OCI-LY3 (cell line): Measurements from ENCODE around the gene UBL5.

Source experiments
- H2AFZ ChIP-seq: fragments of 200-600, 300-600 bp; shearing (Covaris generic); 2 replicates; pipeline ENCODE4 v1.6.0; 2014; ENCODE audit warnings: antibody characterized with exemption, low read depth, low read length
- H3K27ac ChIP-seq: fragments of 200-600, 300-600 bp; sonication (generic); 2 replicates; pipeline ENCODE4 v1.5.1; 2014; ENCODE audit warnings: mild to moderate bottlenecking, low read length, moderate library complexity, mixed read lengths
- H3K27me3 ChIP-seq: fragments of 200-600, 300-600 bp; sonication (generic); 2 replicates; pipeline ENCODE4 v1.6.1; 2014; ENCODE audit warnings: low read depth, low read length, mixed read lengths
- H3K36me3 ChIP-seq: fragments of 200-600, 300-600 bp; sonication (generic); replicated peaks from 2 replicates; pipeline ENCODE3; 2014; ENCODE audit warnings: low read depth, low read length, mixed read lengths
- H3K4me1 ChIP-seq: fragments of 300-600, 200-600 bp; sonication (generic); 2 replicates; pipeline ENCODE4 v1.6.1; 2014; ENCODE audit warnings: low read length, mixed read lengths
- H3K4me2 ChIP-seq: fragments of 200-600, 300-600 bp; sonication (generic); 2 replicates; pipeline ENCODE4 v1.6.1; 2014; ENCODE audit warnings: low read length, mixed read lengths
- H3K4me3 ChIP-seq: fragments of 300-600, 200-600 bp; sonication (generic); 2 replicates; pipeline ENCODE4 v1.5.1; 2014; ENCODE audit warnings: antibody characterized with exemption, mild to moderate bottlenecking, low read length, moderate library complexity
- H3K79me2 ChIP-seq: fragments of 300-600, 200-600 bp; shearing (Covaris generic); 2 replicates; pipeline ENCODE4 v1.6.1; 2014; ENCODE audit warnings: mild to moderate bottlenecking, low read length, mixed read lengths
- H3K9ac ChIP-seq: fragments of 300-600, 200-600 bp; shearing (Covaris generic); 2 replicates; pipeline ENCODE4 v1.6.0; 2014; ENCODE audit warnings: mild to moderate bottlenecking, low read length, moderate library complexity
- H3K9me3 ChIP-seq: fragments of 200-600, 300-600 bp; shearing (Covaris generic); 2 replicates; pipeline ENCODE4 v1.6.1; 2014; ENCODE audit warnings: low read length, mixed read lengths; ENCODE audit not compliant: insufficient read depth
- H4K20me1 ChIP-seq: fragments of 200-600, 300-600 bp; sonication (generic); 2 replicates; pipeline ENCODE4 v1.6.1; 2016; ENCODE audit warnings: low read length, mixed read lengths; ENCODE audit not compliant: insufficient read depth
- CTCF ChIP-seq: fragments of 200-600, 300-600 bp; sonication (generic); IDR thresholded peaks from 2 replicates; pipeline ENCODE4 v1.5.1; 2014; ENCODE audit warnings: antibody characterized with exemption, low read length, low read depth
- EZH2phosphoT487 ChIP-seq: fragments of 200-600 bp; shearing (Covaris generic); IDR thresholded peaks from 2 replicates; pipeline ENCODE4 v1.6.1; 2018; ENCODE audit warnings: antibody characterized with exemption, mixed run types, low read depth

The UBL5 gene

GRCh38 chr19:9862938-9863337, 35.2 kb downstream of the UBL5 start:
- Histone ChIP-seq H3K4me2 (no peak overlapping the region), H3K27ac (no peak overlapping the region), H4K20me1 (no peaks in the 10 kb centered on the region), H3K36me3 (no peaks in the 10 kb centered on the region), H3K9me3 (no peaks in the 10 kb centered on the region), H3K79me2 (no peaks in the 10 kb centered on the region), H3K4me1 (peaks cover 21% of the 10 kb centered on the region), H3K4me3 (no peak overlapping the region), H3K27me3 (peaks cover 14% of the 10 kb centered on the region), H3K9ac (no peak overlapping the region), H2AFZ (no peak overlapping the region)
- TF ChIP-seq CTCF: no peak
- TF ChIP-seq EZH2phosphoT487: no peak

GRCh38 chr19:9863759-9864158, 36.0 kb downstream of the UBL5 start:
- Histone ChIP-seq H3K4me2 (no peak overlapping the region), H3K4me3 (no peak overlapping the region), H3K36me3 (no peaks in the 10 kb centered on the region), H2AFZ (no peak overlapping the region), H3K4me1 (peaks cover 19% of the 10 kb centered on the region), H3K27ac (no peak overlapping the region), H3K9ac (no peak overlapping the region), H3K27me3 (peaks cover 19% of the 10 kb centered on the region), H3K9me3 (no peaks in the 10 kb centered on the region), H4K20me1 (no peaks in the 10 kb centered on the region), H3K79me2 (no peaks in the 10 kb centered on the region)
- no peak for TF ChIP-seq CTCF
- no peak for TF ChIP-seq EZH2phosphoT487

GRCh38 chr19:9865732-9866501, 38.2 kb downstream of the UBL5 start:
- no peak overlapping the region for H3K27ac ChIP-seq
- H3K4me3 ChIP-seq: no peak overlapping the region
- H4K20me1 ChIP-seq: no peaks in the 10 kb centered on the region
- H3K36me3 ChIP-seq: no peaks in the 10 kb centered on the region
- peak overlapping the region; percentile 27; the same call in 1 of the 2 replicates for H3K4me2 ChIP-seq
- H3K4me1 ChIP-seq: peaks cover 16% of the 10 kb centered on the region
- no peak overlapping the region for H3K9ac ChIP-seq
- H2AFZ ChIP-seq: no peak overlapping the region
- TF ChIP-seq EZH2phosphoT487 (no peak), CTCF (no peak)
- H3K79me2 ChIP-seq: no peaks in the 10 kb centered on the region
- no peaks in the 10 kb centered on the region for H3K9me3 ChIP-seq
- peaks cover 23% of the 10 kb centered on the region for H3K27me3 ChIP-seq

GRCh38 chr19:9868983-9869617, 41.4 kb downstream of the UBL5 start:
- H3K9me3 ChIP-seq: no peaks in the 10 kb centered on the region
- H3K79me2 ChIP-seq: no peaks in the 10 kb centered on the region
- H2AFZ ChIP-seq: no peak overlapping the region
- H3K27ac ChIP-seq: no peak overlapping the region
- no peaks in the 10 kb centered on the region for H3K36me3 ChIP-seq
- H3K9ac ChIP-seq: no peak overlapping the region
- no peak overlapping the region for H3K4me2 ChIP-seq
- no peak overlapping the region for H3K4me3 ChIP-seq
- H3K27me3 ChIP-seq: peaks cover 22% of the 10 kb centered on the region
- H4K20me1 ChIP-seq: no peaks in the 10 kb centered on the region
- TF ChIP-seq EZH2phosphoT487 (no peak), CTCF (no peak)
- H3K4me1 ChIP-seq: peaks cover 12% of the 10 kb centered on the region
